Smooth muscle cell of the coronary artery (primary cell): ENCODE results near the gene AMPH. TPM values are rescaled to one million over a fixed set of nuclear protein-coding genes. Genes with fewer than 3 reads are reported as not detected.

Experiments
- total RNA-seq: library from RNA; depleted of rRNA; stranded (reverse); fragments of >200 nt; gene quantifications from 2 replicates; pipeline ENCODE4 v1.2.3, GENCODE V29; 2014; ENCODE audit warnings: low replicate concordance

Gene AMPH
- 0.23 and 3.9 TPM in 2 replicates for total RNA-seq

DNA sequence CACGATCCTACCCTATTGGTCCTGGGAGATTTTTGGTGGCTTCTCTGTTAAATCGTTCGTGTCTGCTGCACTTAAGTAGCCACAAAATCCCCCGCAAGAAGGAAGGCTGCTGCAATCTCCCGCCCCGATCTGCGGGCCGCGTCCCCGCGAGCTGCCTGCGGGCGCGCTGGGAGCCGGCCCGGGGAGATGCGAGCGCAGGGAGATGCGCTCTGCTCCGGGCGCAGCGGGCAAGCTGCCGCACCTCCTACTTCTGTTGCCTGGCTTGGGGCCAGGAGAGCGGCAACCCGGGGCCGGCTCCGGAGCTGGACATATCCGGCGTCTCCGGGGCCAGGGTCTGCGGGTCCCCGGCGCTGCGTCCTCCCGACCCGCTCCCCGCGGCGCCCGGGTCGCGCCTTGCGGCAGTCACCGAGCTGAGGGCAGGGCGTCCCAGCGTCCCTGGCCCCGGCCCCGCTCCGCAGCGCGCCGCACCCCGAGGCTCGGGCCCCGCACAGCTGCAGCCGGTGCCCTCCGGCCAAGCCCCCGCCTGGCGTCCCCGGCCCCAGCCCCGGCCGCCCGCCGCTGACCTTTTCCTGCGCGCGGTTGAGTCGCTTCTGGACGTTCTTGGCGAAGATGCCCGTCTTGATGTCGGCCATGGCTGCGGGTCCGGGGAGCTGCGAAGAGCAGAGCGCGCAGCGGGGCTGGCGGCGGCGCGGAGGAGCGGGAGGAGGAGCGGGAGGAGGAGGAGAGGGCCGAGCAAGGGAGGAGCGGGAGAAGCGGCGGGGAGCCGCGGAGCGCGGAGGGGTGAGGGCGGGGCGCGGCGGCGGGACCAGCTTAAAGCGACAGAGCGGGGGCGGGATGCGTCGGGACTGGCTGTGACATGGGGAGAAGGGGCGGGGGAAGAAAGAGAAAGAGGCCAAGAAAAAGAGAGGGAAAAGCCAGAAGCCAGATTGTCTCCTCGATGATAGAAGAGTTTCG is at the start of gene AMPH:
TSS of gene AMPH (minus strand) at position 654 of the 954 bp plus-strand sequence. CDS start at position 632, 22 bp downstream.

